NCI-H2196 treated with DMSO at 0.1 percent for 48 hours (cell line): ENCODE measurements around the gene LARP1.
"Not testable (repeated sequence)": the region's sequence is repeated elsewhere in the genome, so short reads cannot be mapped to it uniquely, and the experiment has no call there.

Experiments
- DNase-seq: peaks from one replicate; lab custom pipeline; 2025; ENCODE audit not compliant: unreplicated experiment; lab: John Stamatoyannopoulos, UW

LARP1 gene

DNA sequence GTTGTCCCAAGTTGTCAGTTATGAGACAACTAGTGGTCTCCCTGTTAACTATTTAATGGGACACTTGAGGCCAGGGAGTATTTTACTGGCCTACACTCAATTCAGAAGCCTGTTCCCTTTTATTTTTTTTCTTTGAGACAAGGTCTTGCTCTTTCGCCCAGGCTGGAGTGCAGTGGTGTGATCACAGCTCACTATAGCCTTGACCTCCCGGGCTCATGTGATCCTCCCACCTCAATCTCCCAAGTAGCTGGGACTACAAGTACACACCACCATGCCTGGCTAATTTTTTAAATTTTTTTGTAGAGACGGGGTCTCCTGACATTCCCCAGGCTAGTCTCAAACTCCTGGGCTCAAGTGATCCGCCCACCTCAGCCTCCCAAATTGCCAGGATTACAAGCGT is 67.7 kb downstream of the LARP1 start:
- not testable (repeated sequence) for DNase-seq

DNA sequence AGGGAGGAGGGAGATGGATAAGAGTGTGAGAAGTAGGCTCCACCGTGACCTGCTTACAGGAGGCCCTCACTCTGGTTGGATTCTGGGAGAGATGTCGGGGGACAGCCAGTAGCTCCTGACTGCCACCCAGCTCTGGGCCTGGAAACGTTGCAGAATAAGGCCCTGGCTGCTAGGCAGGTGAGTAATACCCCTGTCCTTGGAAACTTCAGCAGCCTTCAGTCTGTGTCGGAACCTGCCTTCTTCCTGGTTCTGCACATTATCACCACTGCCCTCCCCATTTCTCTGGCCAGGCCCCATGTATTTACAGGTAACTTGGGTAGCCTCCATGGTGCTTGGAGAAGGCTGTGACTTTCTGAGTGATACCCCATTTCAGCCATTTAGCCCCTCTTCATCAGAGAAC is 68.4 kb downstream of the LARP1 start:
- DNase-seq = no peak

DNA sequence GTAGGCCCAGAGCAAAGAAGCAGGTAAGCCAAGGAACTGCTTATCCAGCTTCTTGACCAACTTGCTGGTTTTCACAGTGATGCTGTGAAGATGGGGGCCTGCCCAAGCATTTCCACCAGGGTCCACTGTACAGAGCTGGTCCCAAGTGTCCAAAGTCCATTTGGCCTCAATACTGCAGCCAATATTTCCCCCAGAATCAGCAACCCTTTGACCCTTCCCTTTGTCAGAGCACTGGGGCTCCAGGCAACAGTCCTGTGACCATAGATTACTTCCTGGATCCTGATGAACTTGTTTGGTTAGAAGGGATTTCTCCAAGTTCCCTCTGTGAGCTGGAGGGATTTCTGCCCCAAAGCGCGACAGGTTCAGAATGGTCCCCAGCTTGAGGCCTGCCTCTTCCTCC is 68.9 kb downstream of the LARP1 start:
- DNase-seq = no peak

DNA sequence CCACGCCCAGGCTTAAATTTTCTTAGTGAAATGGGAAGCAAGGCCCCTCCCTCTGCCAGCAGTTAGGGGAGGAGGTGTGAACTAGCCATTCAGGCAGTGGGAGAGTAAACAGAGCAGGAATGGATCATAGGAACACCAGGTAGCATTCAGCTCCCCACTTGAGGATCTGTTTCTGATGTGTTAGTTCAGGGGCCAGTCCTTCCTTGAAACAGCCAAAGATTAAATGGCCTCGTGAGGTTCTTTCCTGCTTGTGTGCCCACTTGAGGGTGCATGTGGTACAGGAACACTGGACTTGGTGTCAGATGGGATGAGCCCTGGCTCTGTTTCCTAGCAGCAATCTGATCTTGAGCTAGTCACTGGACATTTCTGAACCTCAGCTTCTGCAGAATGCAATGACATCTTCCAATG is 74.0 kb downstream of the LARP1 start:
- DNase-seq = peak; percentile 62

DNA sequence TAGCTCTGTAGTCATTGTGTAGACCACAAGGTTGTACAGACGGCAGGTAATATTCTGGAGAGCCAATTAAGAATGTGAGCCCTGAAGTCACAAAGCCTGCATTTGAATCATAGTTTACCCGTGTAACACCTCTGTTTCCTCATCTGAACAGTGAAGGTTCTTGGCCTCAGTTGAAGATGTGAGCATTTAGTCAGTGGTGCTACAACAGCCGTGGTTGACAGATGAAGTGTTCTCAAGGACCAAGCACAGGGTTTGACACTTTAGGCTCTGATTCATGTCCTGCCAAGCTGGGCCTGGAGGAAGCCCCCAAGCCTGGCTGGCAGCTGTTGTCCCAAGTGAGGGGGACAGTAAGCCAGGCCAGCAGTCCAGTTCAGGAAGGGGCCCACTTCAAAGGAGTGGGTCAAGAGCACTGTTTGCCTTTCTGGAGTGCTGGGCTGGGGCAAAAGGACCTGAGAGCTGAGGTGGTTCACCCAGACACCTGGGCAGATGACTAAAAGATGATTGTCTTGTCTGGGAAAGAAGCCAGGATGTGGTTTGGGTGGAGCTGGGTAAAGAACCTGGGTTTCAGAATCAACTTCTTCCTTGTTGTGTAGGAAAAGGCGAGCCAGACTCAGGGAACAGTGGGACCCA is 74.5 kb downstream of the LARP1 start:
- DNase-seq = peak; percentile 62

DNA sequence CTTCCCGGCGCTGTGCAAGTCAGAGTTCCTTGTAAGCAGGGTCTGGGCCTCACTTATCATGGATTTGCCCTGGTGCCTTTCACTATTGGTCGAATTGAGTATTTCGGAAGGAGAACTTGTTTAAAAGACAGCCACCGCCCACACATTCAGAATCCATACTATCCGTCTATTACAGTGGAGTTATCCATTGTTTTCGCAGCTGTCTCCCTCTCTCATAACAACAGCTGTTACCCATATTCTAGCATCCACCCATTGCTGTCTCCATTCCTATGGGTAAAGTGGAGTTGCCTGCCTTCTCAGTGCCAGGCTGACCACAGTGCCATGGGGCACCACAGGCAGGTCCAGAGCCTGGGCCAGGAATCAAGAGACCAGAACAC is 75.0 kb downstream of the LARP1 start:
- no peak for DNase-seq

DNA sequence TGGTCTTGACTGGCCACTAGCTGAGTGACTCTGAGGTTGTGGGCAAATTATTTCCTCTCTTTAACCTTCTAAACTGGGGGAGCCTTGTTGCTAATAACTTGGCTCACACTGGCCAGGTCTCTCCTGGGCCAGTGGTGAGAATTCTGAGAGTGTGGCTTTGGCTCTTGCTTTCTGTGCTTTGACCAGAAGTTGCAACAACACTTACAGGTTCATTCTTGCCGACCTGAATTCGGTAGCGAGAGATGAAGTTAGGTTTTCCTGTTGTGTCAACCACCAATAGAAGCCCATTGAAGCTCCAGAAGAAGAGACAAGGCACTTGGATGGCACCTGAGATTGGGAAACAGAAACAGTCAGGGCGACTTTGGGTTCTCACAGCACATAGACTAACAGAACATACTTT is 75.4 kb downstream of the LARP1 start:
- no peak for DNase-seq

DNA sequence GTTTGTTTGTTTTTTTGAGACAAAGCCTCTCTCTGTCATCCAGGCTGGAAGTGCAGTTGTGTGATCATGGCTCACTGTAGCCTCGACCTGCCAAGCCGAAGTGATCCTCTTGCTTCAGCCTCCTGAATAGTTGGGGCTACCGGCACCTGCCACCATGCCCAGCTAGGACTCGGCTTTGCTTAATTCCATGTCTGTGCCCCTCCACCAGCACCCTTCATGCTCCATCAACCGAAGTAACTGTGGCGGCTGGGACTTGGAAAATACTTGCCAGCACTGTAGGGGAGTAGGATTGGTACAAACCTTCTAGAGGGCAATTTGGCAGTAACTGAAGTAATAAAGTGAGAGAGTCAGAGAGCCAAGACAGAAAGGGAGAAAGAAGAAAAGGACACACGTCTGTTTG is 76.3 kb downstream of the LARP1 start:
- no peak for DNase-seq

DNA sequence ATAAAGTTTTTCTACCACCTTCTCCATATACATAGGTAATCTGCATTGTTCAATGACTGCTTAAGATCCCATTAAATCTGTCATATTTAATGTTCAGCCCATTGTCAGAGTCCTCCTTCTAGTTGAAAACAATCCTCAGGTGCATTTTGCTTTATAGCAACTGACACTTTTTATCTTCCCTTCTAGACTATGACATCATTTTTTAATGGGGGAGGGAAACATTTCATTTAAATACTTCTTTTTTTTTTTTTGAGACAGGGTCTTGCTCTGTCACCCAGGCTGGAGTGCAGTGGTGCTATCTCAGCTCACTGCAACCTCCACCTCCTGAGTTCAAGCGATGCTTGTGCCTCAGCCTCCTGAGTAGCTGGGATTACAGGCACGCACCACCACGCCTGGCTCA is 77.6 kb downstream of the LARP1 start:
- not testable (repeated sequence) for DNase-seq

DNA sequence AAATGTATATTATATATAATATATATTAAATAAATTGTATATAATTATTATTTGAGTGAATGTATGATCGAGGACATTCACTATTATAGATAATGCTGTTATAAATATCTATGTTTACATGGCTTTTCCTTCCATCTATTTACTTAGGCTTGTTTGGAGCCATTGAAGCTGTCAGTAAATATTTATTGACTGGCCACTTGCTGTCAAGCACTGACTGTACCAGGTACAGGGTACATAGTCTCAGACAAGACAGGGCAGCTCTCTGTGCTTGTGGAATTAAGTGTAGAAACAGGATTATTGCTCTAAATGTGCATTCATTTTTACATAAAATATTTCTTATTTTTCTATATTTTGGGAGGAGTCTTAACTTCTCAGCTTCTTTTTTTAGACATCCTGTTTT is 78.9 kb downstream of the LARP1 start:
- no peak for DNase-seq

DNA sequence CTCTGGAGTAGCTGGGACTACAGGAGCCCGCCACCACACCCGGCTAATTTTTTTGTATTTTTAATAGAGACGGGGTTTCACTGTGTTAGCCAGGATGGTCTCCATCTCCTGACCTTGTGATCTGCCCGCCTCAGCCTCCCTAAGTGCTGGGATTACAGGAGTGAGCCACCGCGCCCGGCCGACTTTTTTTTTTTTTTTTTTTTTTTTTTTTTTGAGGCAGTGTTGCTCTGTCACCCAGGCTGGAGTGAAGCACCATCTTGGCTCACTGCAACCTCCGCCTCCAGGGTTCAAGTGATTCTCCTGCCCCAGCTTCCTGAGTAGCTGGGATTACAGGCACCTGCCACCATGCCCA is 80.5 kb downstream of the LARP1 start:
- not testable (repeated sequence) for DNase-seq

DNA sequence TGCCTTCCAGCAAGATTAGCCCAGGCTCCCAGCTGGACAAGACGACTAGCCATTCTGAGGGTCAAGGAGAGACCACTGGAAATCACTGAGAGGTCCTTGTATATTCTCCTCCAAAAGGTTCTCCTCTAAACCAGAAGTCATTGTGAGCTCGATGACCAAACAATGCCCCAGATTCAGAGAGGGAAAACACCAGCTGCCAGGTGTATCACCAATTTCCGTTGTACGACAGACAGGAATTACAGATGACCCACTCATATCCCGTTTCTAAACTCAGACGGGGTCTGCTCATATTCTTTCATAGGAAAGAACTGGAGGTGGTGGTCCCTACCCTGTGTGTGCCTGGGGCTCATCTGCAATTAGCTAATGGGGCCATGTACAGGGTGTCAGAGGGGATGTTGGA is 81.0 kb downstream of the LARP1 start:
- DNase-seq = no peak

DNA sequence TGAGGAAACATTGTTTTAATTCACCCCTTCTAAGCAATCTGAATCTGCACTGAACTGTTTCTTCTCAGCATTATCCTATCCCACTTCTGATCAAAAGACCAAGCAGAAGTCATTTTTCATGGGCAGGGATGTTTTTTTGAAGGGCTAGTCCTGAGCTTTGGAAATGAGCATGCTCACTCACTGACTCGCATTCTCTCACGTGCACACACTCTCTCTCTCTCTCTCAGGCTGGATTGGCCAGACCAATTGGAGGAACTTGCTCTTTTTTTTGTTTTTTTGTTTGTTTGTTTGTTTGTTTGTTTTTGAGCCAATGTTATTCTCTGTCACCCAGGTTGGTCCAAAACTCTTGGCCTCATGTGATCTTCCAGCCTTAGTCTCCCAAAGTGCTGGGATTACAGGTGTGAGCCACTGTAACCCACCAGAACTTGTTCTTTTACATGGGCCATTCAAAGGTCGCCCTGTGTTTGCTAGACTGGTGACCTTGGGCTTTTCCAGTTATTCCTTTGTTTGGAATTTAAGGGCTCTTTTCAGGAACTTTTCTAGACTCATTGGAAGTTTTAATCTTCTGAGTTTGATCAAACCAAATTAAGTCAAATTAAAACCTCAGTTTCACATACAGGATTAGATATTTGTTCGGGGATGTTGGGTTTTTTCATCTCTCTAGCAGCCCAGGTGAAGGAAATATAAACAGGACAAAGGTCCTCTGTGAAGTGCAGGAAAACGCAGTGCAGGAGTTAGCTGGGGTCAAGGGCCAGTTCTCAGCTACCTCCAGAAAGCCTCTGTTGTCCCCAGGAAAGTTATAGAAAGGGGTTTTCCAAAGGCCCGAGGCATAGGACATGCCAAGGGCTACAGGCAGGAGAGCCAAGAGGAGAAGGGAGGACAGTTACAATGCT is 82.1 kb downstream of the LARP1 start:
- no peak for DNase-seq

DNA sequence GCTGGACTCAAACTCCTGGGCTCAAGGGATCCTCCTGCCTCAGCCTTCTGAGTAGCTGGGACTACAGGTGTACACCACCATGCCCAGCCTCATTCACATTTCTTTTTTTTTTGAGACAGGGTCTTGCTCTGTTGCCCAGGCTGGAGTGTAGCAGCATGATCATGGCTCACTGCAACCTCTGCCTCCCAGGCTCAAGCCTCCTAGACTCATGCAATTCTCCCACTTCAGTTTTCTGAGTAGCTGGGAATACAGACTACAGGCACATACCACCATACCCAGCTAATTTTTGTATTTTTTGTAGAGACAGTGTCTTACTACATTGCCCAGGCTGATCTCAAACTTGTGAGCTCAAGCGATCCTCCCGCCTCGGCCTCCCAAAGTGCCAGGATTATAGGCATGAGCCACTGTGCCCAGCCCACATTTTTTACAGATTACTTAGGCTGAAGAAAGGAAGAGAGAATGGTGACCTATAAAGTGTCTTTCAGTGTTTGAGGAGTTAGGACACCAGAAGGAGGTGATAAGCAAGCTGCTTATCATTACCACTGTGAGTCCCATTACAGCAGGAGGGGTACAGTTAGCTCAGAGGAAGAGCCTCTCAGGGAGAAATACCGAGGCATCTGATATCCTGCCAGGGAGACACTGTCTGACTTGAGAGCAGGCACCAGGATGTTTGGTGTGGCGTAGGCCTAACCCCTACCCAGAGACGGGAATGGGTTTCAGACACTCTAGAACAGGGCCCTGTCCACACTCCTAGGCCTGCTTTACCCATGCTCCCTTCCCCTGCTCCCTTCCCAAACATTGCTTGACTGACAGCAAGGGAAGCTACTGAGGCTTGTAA is 85.5 kb downstream of the LARP1 start:
- no peak for DNase-seq

DNA sequence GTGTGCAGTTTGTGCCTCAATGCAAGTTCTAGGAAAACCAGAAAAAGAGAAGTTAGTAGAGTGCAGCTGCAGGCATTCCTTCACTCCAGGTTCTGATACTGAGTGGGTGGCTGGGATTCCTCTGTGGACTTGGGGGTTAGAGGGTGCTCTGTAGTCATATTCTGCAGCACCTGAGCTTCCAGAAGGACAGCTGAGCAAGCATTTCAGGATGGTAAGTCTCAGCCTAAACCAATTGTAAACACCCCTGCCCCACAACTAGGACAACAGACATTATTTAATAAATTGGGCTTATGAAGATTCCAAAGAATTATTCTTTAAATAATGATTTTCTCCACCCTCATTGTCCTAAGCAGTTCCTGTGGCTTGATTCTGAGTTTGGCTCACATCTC is 86.1 kb downstream of the LARP1 start:
- DNase-seq = no peak

DNA sequence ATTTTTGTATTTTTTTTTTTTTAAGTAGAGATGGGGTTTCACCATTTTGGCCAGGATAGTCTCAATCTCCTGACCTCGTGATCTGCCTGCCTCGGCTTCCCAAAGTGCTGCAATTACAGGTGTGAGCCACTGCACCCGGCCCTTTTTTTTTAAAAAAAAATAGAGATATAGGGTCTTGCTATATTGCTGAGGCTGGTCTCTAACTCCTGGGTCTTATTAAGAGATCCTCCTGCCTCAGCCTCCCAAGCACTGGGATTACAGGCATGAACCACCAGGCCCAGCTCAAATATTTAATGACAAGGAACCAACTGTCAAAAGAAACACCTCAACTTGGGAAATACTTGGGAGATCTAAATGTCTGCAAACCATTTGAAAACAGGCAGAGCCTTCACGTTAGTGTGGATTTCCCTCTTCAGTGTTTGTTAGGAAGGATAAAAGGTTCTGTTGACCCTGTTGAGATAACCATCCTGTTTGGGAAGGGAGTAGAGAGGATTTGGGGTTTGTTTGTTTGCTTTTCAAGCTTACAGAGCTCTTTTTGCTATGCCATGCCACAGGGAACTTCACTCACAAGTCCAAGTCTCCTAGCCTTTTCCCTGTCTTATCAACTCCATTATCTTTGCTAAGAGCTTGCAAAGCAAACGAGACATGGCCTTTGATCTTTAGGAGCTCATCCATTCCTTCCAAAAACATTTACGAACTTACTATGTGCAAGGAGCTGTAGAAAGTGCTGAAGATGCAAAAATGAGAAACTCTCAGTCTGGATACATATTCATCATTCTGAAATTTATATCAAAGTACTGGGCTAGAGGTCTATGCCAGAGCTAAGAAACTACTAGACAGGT is 87.7 kb downstream of the LARP1 start:
- DNase-seq = no peak

DNA sequence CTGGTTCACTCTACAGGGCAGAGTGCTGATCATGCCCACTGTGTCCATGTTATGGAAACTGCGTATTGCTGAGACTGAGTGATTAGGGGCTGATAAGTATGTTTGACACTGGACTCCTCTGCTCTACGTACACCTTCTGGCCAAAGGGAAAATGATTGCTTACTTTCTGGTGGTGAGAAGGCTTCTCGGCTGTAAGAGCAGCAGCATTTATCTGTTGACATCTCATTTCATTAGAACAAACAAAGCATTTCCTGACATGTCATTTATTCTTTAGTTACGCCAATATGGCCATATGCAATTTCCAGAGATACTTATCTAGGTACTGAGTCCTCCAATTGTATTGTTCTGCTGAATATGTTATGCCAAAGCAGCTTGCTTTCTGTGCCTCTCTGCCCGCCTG is 89.6 kb downstream of the LARP1 start:
- no peak for DNase-seq

DNA sequence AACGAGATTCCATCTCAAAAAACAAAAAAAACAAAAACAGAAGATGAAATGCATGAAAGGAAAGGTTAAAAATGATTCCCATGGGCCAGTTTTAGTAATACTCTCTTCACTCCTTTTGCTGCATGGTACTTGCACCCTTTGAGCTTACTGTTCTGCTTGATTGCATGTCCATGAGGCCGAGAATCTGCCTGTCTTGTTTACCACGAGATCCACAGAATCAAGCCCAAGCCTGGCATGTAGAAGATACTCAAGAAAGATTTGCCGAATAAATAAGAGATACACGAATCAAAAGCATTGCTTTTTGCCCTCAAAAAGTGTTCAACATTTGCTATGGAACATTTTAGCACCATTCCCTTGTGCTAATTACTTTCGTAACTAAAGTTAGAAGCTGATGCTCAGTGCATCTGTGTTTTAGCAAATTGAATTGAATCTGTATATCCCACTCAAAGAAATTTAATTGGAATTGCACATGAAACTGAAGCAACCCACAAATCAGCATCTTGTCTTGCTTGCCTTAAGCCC is 94.1 kb downstream of the LARP1 start:
- no peak for DNase-seq

DNA sequence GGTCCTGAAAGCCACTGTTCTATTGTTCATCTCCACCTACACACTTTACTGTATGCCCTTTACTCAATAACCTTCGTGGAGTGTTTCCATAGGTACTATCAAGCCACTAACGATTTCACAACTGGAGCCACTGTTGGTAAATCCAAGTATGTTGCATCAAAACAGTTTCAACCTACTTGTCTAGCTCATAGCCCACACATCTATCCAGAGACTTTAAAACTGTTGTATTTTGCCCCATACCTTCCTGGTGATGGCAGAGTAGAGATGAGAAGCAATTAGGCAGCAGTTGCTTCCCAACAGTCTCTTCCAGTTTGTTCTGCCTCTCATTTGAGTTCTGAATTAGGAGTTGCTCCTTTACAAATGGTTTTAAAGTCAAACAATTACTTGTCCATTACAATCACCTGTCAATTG is 94.6 kb downstream of the LARP1 start:
- DNase-seq = no peak

DNA sequence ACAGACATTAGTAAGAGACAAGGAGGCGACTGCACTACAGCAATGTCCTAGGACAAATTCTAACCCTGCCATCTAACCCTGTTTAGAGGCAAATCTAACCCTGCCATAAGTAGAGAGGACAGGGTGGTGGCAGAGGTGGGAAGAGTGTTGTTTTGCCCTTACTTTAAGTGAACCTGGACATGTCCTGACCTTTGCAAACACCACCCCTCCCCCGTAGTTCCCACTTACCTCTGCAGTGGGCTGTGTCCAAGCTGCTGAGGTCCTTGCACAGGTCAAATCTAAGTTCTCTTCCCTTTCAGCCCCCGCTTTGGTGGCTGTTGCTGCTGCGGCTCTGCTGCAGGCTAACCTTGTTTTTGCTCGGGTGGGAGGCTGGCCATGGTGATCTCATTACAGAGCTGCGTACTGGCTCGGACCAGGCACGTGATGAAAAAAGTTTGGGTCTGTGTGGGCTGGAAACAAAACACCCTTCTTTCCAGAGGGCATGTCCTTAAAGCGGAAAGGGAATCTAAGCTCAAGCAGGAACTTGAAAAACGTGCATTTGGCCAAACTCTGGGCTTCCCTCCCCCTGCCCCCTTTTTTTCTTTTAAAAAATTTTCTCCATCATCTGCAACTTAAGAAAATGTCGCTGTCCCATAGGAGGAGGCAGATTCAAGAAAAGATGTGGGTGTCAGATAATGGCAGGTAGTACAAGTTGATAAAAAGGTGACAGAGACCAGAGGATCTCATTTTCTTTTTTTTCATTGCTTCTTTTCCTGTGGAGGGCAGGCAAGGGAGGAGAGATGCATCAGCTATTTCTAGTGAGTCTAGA is 95.3 kb downstream of the LARP1 start, which contains the start of gene FAXDC2:
TSS of gene FAXDC2 (minus strand) at position 349 of the 808 bp plus-strand sequence. CDS start 12,425 bp downstream, outside the sequence.
- no peak for DNase-seq
